Tibial artery (tissue), 4 donors: ENCODE results near the gene RASSF8.

Source experiments
- DNase-seq, 2 donors: peaks; one replicate each; pipeline ENCODE4 v3.0.0-alpha.2; 2019
- H3K27ac ChIP-seq, 2 donors: fragments of 200-600 bp; sonication (generic) in 1 of 2; 1 replicate in 1 of 2; 2 replicates in 1 of 2; pipeline ENCODE4 v1.5.1; 2018 to 2019; ENCODE audit warnings: mild to moderate bottlenecking in 1 of 2
- H3K27me3 ChIP-seq, 2 donors: fragments of 200-600 bp; sonication (generic) in 1 of 2; one replicate each; pipeline versions ENCODE4 v1.5.1 to v1.6.0; 2016 to 2019
- H3K36me3 ChIP-seq, 3 donors: fragments of 200-600 bp; sonication (generic) in 2 of 3; one replicate each; pipeline ENCODE4 v1.5.1; 2016 to 2019; ENCODE audit warnings: mild to moderate bottlenecking in 2 of 3
- H3K4me1 ChIP-seq, 4 donors: fragments of 200-600 bp; sonication (generic) in 2 of 4; 1 replicate in 3 of 4; 2 replicates in 1 of 4; pipeline ENCODE4 v1.5.1; 2016 to 2019
- H3K4me3 ChIP-seq, 2 donors: fragments of 200-600 bp; sonication (generic) in 1 of 2; 1 replicate in 1 of 2; 2 replicates in 1 of 2; pipeline ENCODE4 v1.5.1; 2018 to 2019; ENCODE audit warnings: mild to moderate bottlenecking in 2 of 2
- H3K9me3 ChIP-seq, 3 donors: fragments of 200-600 bp; sonication (generic) in 1 of 3; one replicate each; pipeline ENCODE4 v1.5.1; 2016 to 2019
- CTCF ChIP-seq, 2 experiments: fragments of 200-600 bp in 1 of 2; fragments of 450-650 bp in 1 of 2; IDR thresholded peaks; one replicate each; pipeline ENCODE4 v1.5.1; 2017 to 2019; ENCODE audit warnings: antibody characterized with exemption in 2 of 2, mild to moderate bottlenecking in 1 of 2, moderate library complexity in 1 of 2
- intact Hi-C: fragments of 100-400 bp; cut with DNase I; formaldehyde crosslinking; loops from one replicate; pipeline ENCODE4 v1.15.0; 2023; ENCODE audit warnings: low total_unique reads

RASSF8 gene

GRCh38 chr12:26119391-26119989 is 161.0 kb downstream of the RASSF8 start:
- TF ChIP-seq CTCF (IDR thresholded peaks at IDR 0.05), result peak; percentile 54 to 59
- no peaks in the 10 kb centered on the region for H3K9me3 ChIP-seq
- no peaks in the 10 kb centered on the region for H3K36me3 ChIP-seq
- H3K4me1 ChIP-seq, result peaks cover 0 to 63% (median 16%) of the 10 kb centered on the region in 4 donors
- DNase-seq, result no peak
- H3K27ac ChIP-seq, result peak overlapping the region; percentile 96 to 99
- intact Hi-C loops, result loop anchor here (10.0 kb wide), 1 partner anchor 405 kb away; no protein-coding TSS in a partner anchor
- H3K27me3 ChIP-seq, result no peaks in the 10 kb centered on the region
- H3K4me3 ChIP-seq, result no peak overlapping the region

GRCh38 chr12:26120561-26121274 is 162.2 kb downstream of the RASSF8 start:
- intact Hi-C loops, result loop anchor here (5.0 to 10.0 kb wide), 2 partner anchors 152 to 166 kb away; partner anchors contain the start of gene RASSF8
- Histone ChIP-seq H3K27me3 (no peaks in the 10 kb centered on the region), H3K36me3 (no peaks in the 10 kb centered on the region), H3K4me1 (peaks cover 0 to 50% (median 14%) of the 10 kb centered on the region in 4 donors), H3K4me3 (peak overlapping the region in 1 of 2 donors; percentile 68), H3K9me3 (no peaks in the 10 kb centered on the region), H3K27ac (peak overlapping the region; percentile 96 to 99)
- no peak for TF ChIP-seq CTCF (IDR thresholded peaks at IDR 0.05)
- DNase-seq, result no peak

GRCh38 chr12:26121323-26122060 is 163.0 kb downstream of the RASSF8 start:
- no peak for DNase-seq
- Histone ChIP-seq H3K27ac (peak overlapping the region; percentile 96 to 99), H3K4me1 (peaks cover 0 to 45% (median 14%) of the 10 kb centered on the region in 4 donors), H3K4me3 (peak overlapping the region; percentile 68 to 72), H3K9me3 (no peaks in the 10 kb centered on the region), H3K36me3 (no peaks in the 10 kb centered on the region), H3K27me3 (no peaks in the 10 kb centered on the region)
- intact Hi-C loops, result loop anchor here (5.0 to 10.0 kb wide), 2 partner anchors 151 to 167 kb away; partner anchors contain the start of gene RASSF8
- TF ChIP-seq CTCF (IDR thresholded peaks at IDR 0.05), result no peak

GRCh38 chr12:26122061-26122680 is 163.7 kb downstream of the RASSF8 start:
- intact Hi-C loops, result loop anchor here (5.0 to 10.0 kb wide), 2 partner anchors 150 to 167 kb away; partner anchors contain the start of gene RASSF8
- no peaks in the 10 kb centered on the region for H3K9me3 ChIP-seq
- H3K36me3 ChIP-seq, result no peaks in the 10 kb centered on the region
- DNase-seq, result peak; percentile 34 to 68
- H3K4me3 ChIP-seq, result peak overlapping the region; percentile 68 to 72
- no peak for TF ChIP-seq CTCF (IDR thresholded peaks at IDR 0.05)
- H3K27ac ChIP-seq, result peak overlapping the region; percentile 96 to 99
- H3K4me1 ChIP-seq, result peaks cover 0 to 43% (median 14%) of the 10 kb centered on the region in 4 donors
- no peaks in the 10 kb centered on the region for H3K27me3 ChIP-seq
